ENCODE data around the gene KRTAP5-5. TPM values are rescaled to one million over a fixed set of nuclear protein-coding genes. Genes with fewer than 3 reads are reported as not detected.
"Not testable (repeated sequence)": the region's sequence is repeated elsewhere in the genome, so short reads cannot be mapped to it uniquely, and the experiment has no call there.

The KRTAP5-5 gene
- total RNA-seq, 1 donor from 2014 or later, result not detected

GRCh38 chr11:1589996-1590395 lies 39.6 kb upstream of the KRTAP5-5 start:
- Histone ChIP-seq H3K36me3 (no peaks in the 10 kb centered on the region), H3K4me1 (no peaks in the 10 kb centered on the region), H3K9me3 (no peaks in the 10 kb centered on the region), H3K4me3 (no peak overlapping the region), H3K27me3 (peaks cover 7% of the 10 kb centered on the region), H3K27ac (no peak overlapping the region)
- TF ChIP-seq CTCF (IDR thresholded peaks at IDR 0.05), result no peak
- intact Hi-C loops (cut with DNase I), result no loop called here
- DNase-seq, result no peak
- ATAC-seq, result no peak

GRCh38 chr11:1592628-1593027 lies 36.9 kb upstream of the KRTAP5-5 start:
- H3K4me1 ChIP-seq, result peaks cover 8% of the 10 kb centered on the region
- H3K9me3 ChIP-seq, result no peaks in the 10 kb centered on the region

DNA sequence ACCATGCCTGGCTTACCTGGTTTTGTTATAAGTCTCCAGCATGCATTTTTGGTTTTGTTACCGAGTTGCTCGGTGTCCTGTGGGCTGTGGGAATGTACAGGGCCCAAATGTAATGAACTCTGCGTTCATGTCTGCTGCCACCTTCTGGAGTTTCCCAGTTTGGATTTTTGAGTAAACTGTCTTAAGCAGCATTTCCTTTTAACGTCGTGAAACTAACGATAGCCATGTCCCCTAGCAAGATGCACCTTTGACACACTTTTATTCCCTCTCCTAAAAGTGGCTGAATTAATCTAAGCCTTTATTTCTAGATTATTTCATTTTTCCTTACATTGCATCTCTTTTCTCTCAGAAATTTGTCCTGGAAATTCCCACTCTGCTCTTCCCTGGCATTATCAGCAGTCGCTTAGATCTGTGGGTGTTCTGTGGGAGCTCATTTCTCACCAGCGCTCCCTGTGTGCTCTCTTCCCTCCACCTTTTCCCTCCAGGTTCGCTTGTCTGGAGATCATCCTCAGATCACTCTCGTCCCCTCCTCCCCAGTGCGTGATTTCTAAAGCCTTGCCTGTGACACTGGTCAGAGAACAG lies 33.5 kb upstream of the KRTAP5-5 start:
- ATAC-seq; H3K27ac ChIP-seq; H3K4me3 ChIP-seq; H3K36me3 ChIP-seq; H3K9me3 ChIP-seq; intact Hi-C loops (cut with DNase I); H3K4me1 ChIP-seq; DNase-seq: not testable (repeated sequence)
- peaks cover 12% of the 10 kb centered on the region for H3K27me3 ChIP-seq

More at GRCh38 chr11:1592628-1593027, 36.9 kb upstream of the KRTAP5-5 start:
- Histone ChIP-seq H3K27ac (no peak overlapping the region), H3K4me3 (no peak overlapping the region), H3K27me3 (peaks cover 12% of the 10 kb centered on the region), H3K36me3 (no peaks in the 10 kb centered on the region)
- intact Hi-C loops (cut with DNase I), result no loop called here
- ATAC-seq, result no peak
- no peak for TF ChIP-seq CTCF (IDR thresholded peaks at IDR 0.05)
- no peak for DNase-seq

DNA sequence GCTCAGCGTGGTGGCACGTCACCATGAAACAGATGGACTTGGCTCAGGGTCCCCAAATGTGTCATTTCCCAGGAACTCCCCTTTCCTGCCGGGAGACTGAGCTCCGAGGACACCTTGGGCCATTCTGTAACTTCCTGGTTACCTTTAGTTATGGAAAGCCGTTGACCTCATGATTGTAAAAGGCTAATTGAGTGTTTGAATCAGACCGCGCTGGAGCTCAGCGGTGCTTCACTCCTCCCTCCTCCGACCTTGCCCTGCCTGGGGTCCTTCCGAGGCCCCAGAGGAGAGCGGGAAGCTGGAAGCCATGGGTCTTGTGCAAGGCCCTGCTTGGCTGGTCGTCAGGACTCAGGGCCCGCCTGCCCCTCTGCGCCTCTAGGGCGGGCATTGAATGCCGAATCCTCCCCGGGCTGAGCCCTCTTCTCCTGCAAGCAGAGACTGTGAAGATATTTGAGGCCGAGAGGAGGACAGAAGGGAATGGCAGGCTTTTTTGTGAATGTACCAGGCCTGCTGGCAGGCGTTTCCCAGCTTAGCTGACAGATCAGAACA lies 32.9 kb upstream of the KRTAP5-5 start:
- H3K36me3 ChIP-seq; H3K27ac ChIP-seq; H3K9me3 ChIP-seq; intact Hi-C loops (cut with DNase I); ATAC-seq; DNase-seq; H3K4me1 ChIP-seq; H3K4me3 ChIP-seq: not testable (repeated sequence)
- H3K27me3 ChIP-seq, result peaks cover 12% of the 10 kb centered on the region

- H3K27ac ChIP-seq, result no peak overlapping the region
- H3K36me3 ChIP-seq, result no peaks in the 10 kb centered on the region
- peaks cover 8% of the 10 kb centered on the region for H3K4me1 ChIP-seq
- ATAC-seq (no peak), DNase-seq (no peak)
- no peak overlapping the region for H3K4me3 ChIP-seq
- intact Hi-C loops (cut with DNase I), result no loop called here
- no peak for TF ChIP-seq CTCF (IDR thresholded peaks at IDR 0.05)
- no peaks in the 10 kb centered on the region for H3K9me3 ChIP-seq
- H3K27me3 ChIP-seq, result peaks cover 7% of the 10 kb centered on the region
Observed at GRCh38 chr11:1597331-1597993, 32.1 kb upstream of the KRTAP5-5 start.

- ATAC-seq (no peak), DNase-seq (no peak)
- no peak for TF ChIP-seq CTCF (IDR thresholded peaks at IDR 0.05)
- Histone ChIP-seq H3K9me3 (no peaks in the 10 kb centered on the region), H3K36me3 (no peaks in the 10 kb centered on the region), H3K27ac (no peak within 1 kb of the TSS), H3K4me3 (no peak within 1 kb of the TSS), H3K4me1 (peaks cover 8% of the 10 kb centered on the region), H3K27me3 (peaks cover 5% of the 10 kb centered on the region)
- intact Hi-C loops (cut with DNase I), result no loop called here
Observed at GRCh38 chr11:1597994-1598380, 31.6 kb upstream of the KRTAP5-5 start, which contains the start of gene KRTAP5-2. Gene KRTAP5-2 (minus strand): TSS chr11:1598294. CDS start chr11:1598250, 44 bp downstream.

- intact Hi-C loops (cut with DNase I); H3K27me3 ChIP-seq; H3K27ac ChIP-seq; H3K36me3 ChIP-seq; H3K9me3 ChIP-seq; DNase-seq; H3K4me3 ChIP-seq; H3K4me1 ChIP-seq; ATAC-seq: not testable (repeated sequence)
Observed at GRCh38 chr11:1598406-1598805, 31.2 kb upstream of the KRTAP5-5 start.

Data from upper lobe of right lung (tissue), 1 donor.